Activated T-cell treated with anti-CD3 and anti-CD28 coated beads for 4 hours (primary cell): ENCODE results near the gene FNDC3B.
A peak's percentile ranks its signal among the peaks of the same experiment; 100 is the strongest.
"Not testable (repeated sequence)": the region's sequence is repeated elsewhere in the genome, so short reads cannot be mapped to it uniquely, and the experiment has no call there.

ENCODE experiments used
- DNase-seq: peaks from one replicate; pipeline ENCODE4 v3.0.0-alpha.2; 2020

Gene FNDC3B

DNA sequence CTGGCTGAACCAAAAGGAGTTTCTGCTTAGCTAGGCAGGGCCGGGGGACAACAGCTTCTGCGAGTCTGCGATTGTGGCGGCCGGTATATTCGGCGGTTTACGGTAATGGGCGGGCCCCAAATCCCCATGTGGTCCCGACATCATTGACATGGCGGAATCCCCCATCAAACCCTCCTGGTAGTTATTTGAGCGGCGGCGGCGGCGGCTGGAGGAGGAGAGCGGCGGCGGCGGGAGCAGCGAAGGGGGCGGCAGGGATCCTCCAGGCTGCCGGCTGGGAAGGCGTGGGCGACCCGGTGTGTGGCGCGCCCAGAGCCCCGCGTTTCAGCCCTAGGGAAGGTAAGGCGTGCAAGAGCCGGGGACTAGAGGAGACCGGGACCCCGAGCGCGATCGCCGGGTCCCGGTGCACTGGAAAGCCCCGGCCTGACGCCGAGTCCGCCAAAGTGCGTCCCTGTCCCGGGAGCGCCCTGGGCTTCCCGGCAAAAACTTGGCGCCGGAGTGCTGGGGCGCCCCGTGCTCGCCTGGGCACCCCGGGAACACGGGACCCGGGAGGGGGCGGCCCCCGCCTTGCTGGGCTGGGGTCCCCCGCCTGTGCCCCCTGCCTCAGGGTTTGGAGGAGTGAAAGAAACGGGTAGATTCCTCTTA lies at the start of gene FNDC3B:
Gene FNDC3B (plus strand): TSS at position 143 of the 642 bp plus-strand sequence. CDS start 72,902 bp downstream, outside the sequence.
- DNase-seq, result peak; percentile 89

DNA sequence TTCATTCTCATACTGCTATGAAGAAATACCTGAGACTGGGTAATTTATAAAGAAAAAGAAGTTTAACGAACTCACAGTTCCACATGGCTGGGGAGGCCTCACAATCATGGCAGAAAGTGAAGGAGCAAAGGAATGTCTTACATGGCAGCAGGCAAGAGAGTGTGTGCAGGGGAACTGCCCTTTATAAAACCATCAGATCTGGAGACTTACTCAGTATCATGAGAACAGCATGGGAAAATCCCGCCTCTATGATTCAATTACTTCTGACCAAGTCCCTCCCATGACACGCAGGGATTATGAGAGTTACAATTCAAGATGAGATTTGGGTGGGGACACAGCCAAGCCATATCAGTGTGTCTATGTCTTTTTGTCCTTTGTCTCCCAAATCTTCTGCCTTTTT lies 49.1 kb upstream of the FNDC3B start:
- not testable (repeated sequence) for DNase-seq

DNA sequence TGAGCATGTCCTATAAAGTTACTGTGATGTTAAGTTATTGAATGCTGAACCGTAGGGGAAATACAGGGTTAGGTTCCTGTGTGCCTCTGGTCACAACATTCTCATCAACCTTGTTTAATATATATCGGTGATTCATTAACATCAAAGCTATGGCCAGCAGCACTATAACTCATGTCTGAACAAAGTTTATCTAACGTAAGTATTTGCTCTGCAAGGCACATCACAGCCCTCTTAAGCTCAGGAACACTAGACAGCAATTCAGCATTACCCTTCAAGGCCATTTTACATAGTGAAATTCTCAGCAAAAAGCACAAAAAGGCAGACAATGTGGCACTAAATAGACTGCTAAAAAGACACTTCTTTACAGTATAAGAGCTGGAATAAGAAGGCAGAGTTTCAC lies 48.2 kb upstream of the FNDC3B start:
- DNase-seq, result no peak

DNA sequence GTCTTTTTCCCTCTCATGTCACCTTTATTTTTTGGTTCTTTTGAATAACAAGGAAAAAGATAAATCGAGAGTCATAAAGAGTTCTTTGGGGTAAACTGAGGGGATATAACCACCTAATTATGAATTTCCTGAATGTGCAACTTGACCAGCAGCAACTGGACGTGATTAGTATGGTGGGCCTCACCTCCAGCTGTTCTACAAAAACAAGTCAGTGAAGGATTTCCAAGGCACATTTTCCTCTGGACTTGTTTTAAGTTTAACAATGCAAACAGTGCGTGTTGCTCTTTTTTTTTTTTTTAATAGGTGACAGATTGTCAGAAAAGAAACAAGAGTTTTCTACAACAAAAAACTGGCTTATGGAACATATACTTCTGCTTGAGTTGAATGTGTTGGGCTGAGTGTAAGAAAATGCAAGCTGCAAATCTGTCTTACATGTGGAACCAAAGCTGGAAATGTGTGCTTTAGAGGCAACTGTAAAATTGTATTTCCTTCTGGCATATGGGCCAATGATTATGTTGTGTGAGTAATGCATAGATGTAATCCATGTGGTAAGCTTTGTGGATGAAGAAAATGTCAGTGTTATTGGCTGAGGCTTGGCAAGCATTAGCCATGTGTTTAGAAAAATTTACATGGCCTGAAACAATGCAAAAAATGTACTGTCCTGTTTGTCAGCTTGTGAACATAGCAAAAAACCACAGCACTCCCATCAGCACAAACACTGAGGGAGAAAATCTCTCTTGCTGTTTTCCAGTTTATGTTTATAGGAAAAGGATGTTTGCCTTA lies 44.5 kb upstream of the FNDC3B start:
- no peak for DNase-seq

DNA sequence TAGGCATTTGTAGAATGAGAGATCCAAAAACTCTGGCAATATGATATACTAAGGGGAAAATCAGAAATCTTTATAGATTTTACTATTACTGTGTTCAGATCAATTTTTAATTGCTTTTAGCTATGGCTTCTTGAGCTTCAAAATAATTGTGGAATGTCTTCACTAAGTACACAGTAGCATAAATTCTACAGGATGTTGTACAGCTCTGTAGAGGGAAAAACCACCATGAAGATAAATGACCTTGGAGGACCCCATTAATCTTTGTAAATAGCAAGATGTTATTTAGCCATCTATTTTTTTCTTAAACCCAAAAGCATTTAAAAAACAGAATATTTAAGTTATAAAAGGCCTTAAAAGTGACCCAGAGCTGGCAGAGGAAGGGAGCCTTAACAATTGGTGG lies 43.9 kb upstream of the FNDC3B start:
- DNase-seq, result no peak

DNA sequence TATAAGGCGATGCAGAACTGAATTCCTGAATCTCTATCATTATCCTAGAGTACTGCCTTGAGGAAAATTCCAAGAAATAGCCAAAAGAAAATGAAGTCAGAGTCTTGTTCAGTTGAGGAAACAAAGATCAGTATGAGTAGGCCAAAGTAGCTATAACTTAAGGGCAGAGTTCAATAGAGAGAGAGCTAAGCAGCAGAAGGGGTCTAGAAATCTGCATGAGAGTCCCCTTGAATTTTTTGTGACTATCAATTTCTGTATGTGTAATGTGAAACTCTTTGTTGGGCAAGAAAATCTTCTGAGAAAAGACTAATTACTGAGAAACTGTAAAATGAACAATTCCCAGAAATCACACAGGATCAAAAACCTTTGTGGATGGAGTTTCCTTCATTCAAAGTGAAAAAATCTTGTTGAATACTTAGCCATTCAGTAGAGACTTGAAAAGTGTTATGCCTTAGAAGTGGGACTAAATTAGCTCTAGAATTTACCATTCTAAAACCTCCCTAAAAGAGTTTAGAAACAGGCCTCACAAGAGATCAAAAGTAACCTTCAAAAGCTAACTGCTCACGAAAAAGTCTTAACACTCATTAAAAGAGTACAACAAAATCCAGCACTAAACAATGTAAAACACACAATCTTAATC lies 43.1 kb upstream of the FNDC3B start:
- DNase-seq, result no peak

DNA sequence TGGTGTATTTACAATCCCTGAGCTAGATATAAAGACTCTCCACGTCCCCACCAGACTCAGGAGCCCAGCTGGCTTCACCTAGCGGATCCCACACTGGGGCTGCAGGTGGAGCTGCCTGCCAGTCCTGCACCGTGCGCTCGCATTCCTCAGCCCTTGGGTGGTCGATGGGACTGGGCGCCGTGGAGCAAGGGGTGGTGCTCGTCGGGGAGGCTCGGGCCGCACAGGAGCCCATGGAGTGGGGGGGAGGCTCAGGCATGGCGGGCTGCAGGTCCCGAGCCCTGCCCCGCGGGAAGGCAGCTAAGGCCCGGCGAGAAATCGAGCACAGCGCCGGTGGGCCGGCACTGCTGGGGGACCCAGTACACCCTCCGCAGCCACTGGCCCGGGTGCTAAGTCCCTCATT lies 40.6 kb upstream of the FNDC3B start:
- DNase-seq, result not testable (repeated sequence)

DNA sequence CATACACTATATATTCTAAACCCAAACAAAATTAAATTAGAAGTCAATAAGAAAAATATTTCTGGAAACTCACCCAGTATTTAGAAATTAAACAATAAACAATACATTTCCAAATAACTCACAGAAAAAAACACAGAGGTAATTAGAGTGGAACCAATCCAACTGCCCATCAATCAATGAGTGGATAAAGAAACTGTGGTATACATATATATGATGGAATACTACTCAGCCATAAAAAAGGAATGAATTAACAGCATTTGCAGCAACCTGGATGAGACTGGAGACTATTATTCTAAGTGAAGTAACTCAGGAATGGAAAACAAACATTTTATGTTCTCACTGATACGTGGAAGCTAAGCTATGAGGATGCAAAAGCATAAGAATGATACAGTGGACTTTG lies 37.8 kb upstream of the FNDC3B start:
- DNase-seq, result not testable (repeated sequence)

DNA sequence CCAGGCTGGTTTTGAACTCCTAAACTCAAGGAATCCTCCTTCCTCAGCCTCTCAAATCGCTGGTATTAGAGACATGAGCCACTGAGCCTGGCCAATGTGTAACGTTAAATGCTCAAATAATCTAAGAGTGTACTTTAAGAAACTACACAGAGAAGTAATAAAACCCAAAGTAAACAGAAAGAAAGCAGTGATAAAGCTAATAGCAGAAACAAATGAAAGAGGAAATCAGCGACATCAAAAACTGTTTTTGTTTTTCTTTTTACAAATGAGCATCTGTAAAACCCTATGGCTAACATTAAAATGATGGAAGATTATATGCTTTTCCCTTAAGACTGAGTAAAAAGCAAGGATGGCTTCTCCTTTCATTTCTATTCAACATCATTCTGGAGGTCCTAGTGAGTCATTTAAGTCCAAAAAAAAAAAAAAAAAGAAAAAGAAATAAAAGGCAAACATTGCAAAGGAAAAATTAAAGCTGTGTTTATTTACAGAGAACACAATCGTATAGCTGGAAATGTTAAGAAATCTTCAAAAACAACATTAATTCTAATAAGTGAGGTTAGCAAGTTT lies 36.8 kb upstream of the FNDC3B start:
- no peak for DNase-seq

DNA sequence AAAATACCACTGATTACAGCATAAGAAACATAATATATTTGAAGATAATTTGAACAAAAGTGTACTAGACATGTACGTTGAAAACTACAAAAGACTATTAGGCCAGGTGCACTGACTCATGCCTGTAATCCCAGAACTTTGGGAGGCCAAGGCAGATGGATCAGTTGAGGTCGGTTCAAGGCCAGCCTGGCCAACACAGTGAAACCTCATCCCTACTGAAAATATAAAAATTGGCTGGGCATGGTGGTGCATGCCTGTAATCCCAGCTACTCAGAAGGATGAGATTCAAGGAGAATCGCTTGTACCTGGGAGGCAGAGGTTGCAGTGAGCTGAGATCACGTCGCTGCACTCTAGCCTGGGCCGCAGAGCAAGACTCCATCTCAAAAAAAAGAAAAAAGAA lies 36.2 kb upstream of the FNDC3B start:
- DNase-seq, result no peak

DNA sequence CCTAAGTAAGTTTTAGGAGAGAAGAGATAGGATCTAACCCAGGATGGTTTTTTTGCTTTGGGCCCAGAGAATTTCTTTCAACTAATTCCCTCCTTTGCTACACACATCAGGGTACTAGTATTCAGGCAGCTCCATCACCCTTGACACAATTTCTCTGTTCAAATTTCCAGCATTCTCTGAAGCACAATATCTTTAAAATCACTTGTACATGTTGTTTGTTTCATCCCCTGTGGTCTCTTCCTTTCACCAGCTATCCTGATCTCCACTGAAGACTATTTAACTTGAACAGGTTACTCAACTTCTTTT lies 32.4 kb upstream of the FNDC3B start:
- DNase-seq, result no peak

DNA sequence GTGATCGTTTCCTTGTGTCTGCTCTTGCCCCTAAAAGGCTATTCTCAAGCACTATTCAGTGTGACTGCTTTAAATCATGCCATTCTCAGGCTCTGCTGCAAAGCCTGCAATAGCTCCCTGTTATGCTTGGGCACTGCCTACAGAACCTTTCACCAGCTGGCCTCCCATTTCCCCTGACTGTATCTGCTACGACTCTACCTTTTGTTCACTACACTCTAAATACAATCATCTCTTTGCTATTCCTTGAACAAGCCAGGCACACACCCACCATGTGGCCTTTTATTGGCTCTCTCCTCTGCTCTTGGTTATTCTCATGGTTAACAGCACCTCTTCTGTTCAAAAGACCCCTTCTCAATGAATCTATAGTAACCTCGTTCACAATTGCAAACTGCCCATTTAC lies 29.6 kb upstream of the FNDC3B start:
- DNase-seq, result no peak

DNA sequence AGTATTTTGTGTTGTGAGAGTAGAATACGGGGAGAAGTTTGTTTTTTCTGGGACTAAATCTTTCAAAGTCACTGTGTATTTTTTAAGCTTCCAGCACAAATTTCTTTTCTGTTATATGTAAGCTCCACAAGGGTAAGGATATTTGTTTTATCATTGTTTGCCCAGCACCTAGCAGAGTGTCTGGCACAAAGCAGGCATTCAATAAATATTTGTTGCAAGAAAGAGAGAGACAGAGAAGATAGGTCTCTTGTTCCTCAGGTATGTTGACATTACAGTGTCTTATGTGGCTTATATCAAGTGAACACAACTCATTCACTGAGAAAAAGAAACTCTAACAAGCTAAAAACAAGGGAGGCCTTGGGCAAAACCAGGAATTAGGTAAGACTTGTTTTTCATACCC lies 26.6 kb upstream of the FNDC3B start:
- DNase-seq, result no peak

DNA sequence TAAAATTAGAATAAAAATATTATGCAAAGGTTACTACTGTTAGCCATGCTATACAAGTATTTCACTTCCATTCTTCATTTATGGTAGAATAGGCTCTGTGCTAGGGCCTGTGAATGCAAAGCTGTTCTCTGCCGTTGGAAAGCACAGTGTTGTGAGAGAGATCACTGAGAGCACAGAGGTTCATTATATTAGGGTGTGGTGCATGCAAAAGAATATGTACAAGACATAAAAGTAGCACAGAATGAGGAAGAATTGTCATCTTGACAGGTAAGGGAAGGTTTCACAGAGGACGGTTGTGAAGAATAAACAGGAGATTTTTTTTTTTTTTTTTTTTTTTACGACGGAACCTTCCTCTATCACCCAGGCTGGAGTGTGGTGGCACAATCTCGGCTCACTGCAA lies 25.2 kb upstream of the FNDC3B start:
- DNase-seq, result no peak

DNA sequence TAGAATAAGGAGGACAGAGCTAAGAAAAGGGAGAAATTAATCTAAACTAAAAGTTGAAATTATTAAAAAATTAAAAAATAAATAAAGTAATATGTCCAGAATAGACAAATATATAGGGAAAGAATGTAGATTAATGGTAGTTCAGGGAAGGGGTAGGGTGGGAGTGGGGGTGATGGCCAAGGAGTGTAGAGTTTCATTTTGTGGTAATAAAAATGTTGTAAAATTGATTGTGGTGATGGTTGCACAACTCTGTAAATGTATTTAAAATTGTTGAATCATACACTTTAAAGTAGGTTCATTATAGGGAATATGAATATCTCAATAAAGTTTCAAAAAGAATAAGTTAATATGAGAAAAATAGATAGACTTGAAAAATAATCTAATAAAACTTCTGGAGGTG lies 21.0 kb upstream of the FNDC3B start:
- no peak for DNase-seq

DNA sequence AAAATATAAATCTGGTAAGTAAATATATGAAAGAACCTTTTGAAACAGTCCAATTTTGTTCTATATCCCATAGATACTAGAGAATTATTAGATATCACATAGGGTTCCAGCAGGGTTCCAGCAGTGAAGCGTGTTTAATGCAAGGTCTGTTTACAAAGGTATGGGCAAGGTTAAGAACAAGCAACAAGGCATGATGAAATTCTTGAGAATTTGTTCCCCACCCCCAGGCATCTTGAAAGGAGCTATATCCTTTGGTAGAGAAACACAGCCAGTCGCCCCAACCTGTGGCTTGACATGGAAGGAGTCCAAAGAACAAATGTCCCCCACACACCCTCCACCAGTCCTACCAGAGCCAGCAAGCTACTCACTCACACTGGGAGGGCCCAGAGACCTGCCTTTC lies 18.6 kb upstream of the FNDC3B start:
- no peak for DNase-seq

DNA sequence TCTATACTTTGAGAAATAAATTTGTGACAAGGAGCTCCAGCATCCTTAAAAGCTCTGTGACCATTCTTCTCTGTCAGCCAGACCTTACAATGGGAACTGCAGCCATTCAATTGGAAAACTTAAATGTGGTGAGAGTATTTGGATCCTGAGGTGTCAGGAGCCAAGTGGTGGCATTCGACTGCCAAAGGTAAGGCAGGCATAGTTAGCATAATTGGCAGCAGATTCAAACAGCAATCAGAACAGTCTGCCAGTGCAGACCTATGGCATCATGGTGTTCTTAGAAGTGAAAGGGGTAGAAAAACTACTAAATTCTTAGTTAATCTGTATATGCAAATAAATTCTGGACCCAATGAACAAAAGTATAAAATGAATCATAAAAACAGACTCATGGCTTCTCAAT lies 18.2 kb upstream of the FNDC3B start:
- no peak for DNase-seq

DNA sequence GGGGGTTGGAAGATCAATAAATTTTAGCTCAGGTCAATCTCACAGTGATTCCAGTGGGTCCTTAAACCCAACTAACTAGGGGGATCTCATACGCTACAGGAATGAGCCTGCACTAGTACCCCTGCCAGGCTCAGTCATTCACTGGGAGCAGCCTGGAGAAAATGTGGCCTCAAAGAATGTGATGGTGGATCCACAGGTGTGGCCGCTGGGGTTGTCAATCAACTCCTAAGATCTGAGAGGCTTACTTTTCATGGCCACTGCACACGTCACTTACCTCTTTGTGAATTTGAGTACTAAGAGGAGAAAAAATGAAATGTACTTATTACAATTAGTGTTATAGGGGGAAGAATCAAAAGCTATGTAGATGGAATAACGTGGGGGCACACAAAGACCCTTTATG lies 17.5 kb upstream of the FNDC3B start:
- no peak for DNase-seq

DNA sequence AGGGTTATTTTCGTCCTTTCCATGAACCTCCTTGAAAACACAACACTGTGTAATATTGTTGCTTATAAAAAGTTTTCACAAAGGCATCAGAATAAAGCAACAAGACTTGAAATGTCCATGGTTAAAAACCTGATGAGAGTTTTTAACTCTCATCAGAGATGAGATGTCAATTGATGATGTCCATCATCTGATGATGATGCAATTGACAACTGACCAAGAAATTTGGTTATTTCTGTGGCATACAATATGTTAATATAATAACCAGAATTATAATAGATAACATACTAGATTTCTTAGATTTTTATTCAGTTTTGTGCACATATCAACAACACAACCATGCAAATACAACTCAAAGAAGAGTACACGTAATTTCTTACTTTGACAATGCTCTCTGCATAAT lies 15.5 kb upstream of the FNDC3B start:
- DNase-seq, result no peak

DNA sequence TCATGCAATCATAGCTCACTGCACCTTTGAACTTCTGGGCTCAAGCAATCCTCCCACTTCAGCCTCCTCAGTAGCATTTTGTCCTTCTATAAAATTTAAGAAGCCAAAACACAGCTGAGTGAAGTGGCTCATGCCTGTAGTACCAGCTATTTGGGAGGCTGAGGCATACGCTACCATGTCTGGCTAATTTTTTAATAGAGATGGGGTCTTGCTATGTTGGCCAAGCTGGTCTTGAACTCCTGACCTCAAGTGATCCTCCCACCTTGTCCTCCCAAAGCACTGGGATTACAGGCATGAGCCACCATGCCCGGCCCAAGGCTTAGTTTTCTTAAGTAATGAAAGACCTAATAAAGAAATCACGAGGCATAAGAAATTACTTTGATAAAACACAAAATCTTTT lies 14.7 kb upstream of the FNDC3B start:
- DNase-seq, result no peak

DNA sequence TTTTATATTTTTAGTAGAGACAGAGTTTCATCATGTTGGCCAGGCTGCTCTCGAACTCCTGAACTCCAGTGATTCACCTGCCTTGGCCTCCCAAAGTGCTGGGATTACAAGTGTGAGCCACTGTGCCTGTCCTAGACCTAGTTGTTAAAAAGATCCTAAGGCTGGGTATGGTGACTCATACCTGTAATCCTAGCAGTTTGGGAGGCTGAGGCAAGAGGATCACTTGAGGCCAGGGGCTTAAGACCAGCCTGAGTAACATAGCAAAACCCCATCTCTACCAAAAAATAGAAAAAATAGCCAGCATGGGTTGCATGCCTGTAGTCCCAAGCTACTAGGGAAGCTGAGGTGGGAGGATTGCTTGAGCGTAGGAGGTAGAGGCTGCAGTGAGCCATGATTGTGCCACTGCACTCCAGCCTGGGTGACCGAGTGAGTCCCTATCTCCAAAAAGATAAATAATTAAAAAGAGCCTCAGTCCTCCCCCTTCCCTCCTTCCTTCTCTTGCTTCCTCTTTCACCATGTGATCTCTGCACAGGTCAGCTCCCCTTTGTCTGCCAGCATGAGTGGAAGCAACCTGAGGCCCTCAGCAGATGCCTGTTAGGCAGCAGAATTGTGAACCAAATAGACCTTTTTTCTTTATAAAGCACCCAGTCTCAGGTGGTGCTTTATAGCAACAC lies 9.8 kb upstream of the FNDC3B start:
- no peak for DNase-seq

DNA sequence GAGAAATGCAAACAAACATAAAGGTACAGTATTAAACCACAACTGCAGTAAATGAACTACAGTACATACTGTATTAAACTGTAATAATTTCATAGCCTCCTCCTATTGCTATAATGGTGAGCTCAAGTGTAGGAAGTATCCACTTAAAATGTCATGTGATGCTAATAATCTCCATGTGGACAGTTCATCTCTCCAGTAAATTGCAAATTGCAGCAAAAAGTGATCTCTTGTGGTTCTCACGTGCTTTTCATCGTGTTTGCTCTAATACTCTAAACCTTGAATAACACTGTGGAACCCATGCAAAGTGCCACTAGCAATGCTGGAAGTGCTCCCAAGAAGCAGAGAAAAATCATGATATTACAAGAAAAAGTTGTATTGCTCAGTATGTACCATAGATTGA lies 9.2 kb upstream of the FNDC3B start:
- no peak for DNase-seq

DNA sequence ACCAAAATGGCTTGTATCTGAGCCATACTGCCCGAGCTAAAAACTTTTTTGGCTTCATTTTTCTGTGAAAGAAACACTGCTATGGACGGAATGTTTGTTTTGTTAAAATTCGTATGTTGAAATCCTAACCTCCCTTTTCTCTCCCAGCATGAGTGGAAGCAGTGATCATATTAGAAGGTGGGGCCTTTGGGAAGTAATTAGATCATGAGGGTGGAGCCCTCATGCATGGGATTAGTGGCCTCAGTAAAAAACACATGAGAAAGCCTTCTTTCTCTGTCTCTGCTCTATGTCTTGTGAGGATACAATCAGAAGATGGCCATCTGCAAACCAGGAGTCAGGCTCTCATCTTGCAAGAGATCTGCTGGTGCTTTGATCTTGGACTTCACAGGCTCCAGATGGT lies 7.4 kb upstream of the FNDC3B start:
- DNase-seq, result no peak

DNA sequence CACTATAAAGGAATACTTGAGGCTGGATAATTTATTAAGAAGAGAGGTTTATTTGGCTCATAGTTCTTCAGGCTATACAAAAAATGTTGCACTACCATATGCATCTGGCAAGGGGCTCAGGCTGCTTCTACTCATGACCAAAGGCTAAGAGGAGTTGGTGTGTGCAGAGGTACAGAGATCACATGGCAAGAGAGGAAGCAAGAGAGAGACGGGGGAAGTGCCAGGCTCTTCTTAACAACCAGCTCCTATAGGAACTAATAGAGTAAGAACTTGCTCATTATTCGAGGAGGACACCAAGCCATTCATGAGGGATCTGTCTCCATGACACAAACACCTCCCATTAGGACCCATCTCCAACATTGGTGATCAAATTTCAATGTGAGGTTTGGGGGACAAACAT lies 6.0 kb upstream of the FNDC3B start:
- no peak for DNase-seq
